NCI-H69 (cell line): ENCODE measurements around the gene PWP2.
"Not testable (repeated sequence)": the region's sequence is repeated elsewhere in the genome, so short reads cannot be mapped to it uniquely, and the experiment has no call there.

Experiments
- DNase-seq: peaks from one replicate; lab custom pipeline; 2025; lab: John Stamatoyannopoulos, UW

The PWP2 gene

GRCh38 chr21:44163167-44163653, 56.0 kb downstream of the PWP2 start:
- not testable (repeated sequence) for DNase-seq

GRCh38 chr21:44165933-44166332, 58.7 kb downstream of the PWP2 start:
- not testable (repeated sequence) for DNase-seq

- not testable (repeated sequence) for DNase-seq
Measured at GRCh38 chr21:44167527-44167926, 60.3 kb downstream of the PWP2 start.

- DNase-seq, result not testable (repeated sequence)
Measured at GRCh38 chr21:44170326-44170725, 63.1 kb downstream of the PWP2 start.

GRCh38 chr21:44170863-44171262, 63.7 kb downstream of the PWP2 start:
- not testable (repeated sequence) for DNase-seq

- not testable (repeated sequence) for DNase-seq
Measured at GRCh38 chr21:44171962-44172572, 64.9 kb downstream of the PWP2 start.

- not testable (repeated sequence) for DNase-seq
Measured at GRCh38 chr21:44172741-44173140, 65.5 kb downstream of the PWP2 start.

- not testable (repeated sequence) for DNase-seq
Measured at GRCh38 chr21:44175189-44175588, 68.0 kb downstream of the PWP2 start.

- not testable (repeated sequence) for DNase-seq
Measured at GRCh38 chr21:44176127-44176526, 68.9 kb downstream of the PWP2 start.
